A673 (cell line): Measurements from ENCODE around the gene ZNF92.

Experiments
- EZH2 ChIP-seq: fragments of 200-600 bp; sonication (generic); IDR thresholded peaks from 2 replicates; pipeline ENCODE4 v1.6.1; 2017; ENCODE audit warnings: borderline replicate concordance, low read depth, mild to moderate bottlenecking, mixed read lengths, antibody characterized with exemption, low read length; ENCODE audit not compliant: poor library complexity, severe bottlenecking
- TF ChIP-seq, protein P1 (sequence below): fragments of 300-800, 200-600 bp; sonication (generic); conservative IDR thresholded peaks from 2 replicates; pipeline ENCODE4 v1.5.1; 2017; ENCODE audit warnings: low read depth, mild to moderate bottlenecking, antibody characterized with exemption, low read length, moderate library complexity, mixed read lengths

DNA sequence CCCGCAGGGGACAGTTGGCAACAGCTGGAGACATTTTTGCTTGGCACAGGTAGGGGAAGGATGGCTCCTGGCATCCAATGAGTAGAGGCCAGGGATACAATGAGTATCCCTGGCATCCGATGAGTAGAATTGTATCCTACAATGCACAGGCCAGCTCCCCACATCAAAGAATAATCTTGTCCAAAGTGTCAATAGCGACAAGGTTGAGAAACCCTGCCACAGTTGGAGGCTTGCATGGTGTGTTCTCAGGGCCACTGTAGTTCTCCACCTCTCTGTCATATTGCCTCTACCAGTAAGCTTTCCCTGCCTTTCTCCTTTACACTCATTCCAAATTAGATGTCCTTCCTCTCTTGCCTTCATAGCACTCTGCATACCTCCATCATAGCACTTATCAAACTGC, 60.7 kb downstream of the ZNF92 start:
- TF ChIP-seq, protein P1, sequence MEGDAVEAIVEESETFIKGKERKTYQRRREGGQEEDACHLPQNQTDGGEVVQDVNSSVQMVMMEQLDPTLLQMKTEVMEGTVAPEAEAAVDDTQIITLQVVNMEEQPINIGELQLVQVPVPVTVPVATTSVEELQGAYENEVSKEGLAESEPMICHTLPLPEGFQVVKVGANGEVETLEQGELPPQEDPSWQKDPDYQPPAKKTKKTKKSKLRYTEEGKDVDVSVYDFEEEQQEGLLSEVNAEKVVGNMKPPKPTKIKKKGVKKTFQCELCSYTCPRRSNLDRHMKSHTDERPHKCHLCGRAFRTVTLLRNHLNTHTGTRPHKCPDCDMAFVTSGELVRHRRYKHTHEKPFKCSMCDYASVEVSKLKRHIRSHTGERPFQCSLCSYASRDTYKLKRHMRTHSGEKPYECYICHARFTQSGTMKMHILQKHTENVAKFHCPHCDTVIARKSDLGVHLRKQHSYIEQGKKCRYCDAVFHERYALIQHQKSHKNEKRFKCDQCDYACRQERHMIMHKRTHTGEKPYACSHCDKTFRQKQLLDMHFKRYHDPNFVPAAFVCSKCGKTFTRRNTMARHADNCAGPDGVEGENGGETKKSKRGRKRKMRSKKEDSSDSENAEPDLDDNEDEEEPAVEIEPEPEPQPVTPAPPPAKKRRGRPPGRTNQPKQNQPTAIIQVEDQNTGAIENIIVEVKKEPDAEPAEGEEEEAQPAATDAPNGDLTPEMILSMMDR: no peak
- TF ChIP-seq EZH2: no peak
